ENCODE results near the gene DSCAM.

Gene DSCAM

DNA sequence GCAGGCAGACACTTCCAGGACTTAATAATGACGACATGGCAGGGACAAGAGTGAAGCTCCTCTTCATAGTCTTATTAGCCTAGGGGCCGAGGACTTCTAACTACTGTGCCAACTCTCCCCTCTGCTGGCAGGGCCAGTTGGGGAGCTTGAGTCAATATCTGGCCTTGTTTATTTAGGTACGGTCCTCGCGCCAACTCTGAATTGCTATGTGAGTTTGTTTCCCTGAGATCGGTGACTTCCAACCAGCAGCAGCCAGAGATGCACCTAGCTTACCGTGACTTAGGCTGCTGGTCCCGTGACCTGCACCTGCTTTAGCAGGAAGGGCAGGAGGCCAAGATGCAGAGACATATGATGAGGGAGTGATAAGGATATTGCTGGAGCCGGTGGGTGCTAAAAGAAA is 528.6 kb downstream of the DSCAM start:
- TF ChIP-seq, protein P1, sequence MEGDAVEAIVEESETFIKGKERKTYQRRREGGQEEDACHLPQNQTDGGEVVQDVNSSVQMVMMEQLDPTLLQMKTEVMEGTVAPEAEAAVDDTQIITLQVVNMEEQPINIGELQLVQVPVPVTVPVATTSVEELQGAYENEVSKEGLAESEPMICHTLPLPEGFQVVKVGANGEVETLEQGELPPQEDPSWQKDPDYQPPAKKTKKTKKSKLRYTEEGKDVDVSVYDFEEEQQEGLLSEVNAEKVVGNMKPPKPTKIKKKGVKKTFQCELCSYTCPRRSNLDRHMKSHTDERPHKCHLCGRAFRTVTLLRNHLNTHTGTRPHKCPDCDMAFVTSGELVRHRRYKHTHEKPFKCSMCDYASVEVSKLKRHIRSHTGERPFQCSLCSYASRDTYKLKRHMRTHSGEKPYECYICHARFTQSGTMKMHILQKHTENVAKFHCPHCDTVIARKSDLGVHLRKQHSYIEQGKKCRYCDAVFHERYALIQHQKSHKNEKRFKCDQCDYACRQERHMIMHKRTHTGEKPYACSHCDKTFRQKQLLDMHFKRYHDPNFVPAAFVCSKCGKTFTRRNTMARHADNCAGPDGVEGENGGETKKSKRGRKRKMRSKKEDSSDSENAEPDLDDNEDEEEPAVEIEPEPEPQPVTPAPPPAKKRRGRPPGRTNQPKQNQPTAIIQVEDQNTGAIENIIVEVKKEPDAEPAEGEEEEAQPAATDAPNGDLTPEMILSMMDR (IDR thresholded peaks at IDR 0.05; ENCODE audit: control insufficient read depth, insufficient read depth, low read depth, low read length, missing control alignments) = no peak
- H3K4me3 ChIP-seq (ENCODE audit: control insufficient read depth, low read depth, low read length) = no peak overlapping the region
- DNase-seq (ENCODE audit: low read depth) = no peak

DNA sequence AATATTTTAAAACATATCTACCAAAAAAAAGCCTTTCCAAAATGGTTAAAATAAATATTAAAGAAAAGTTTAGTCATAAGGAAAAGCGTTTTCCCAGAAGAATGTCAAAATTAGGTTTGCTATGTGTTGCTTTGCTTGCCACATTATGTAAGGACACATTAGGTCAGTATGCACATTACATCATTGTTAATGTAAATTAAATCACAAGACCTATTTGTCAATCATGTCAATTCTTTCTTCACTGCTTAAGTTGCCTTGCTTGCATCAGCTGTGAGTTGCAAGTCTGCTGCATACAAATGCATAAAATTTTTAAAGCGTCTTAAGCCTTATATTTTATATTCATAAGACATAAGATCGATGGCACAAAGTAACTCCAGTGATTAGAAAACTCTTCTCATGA is 530.9 kb downstream of the DSCAM start:
- DNase-seq (ENCODE audit: low read depth) = no peak
- no peak overlapping the region for H3K4me3 ChIP-seq (ENCODE audit: control insufficient read depth, low read depth, low read length)
- TF ChIP-seq, protein P1 (IDR thresholded peaks at IDR 0.05; ENCODE audit: control insufficient read depth, insufficient read depth, low read depth, low read length, missing control alignments) = no peak

DNA sequence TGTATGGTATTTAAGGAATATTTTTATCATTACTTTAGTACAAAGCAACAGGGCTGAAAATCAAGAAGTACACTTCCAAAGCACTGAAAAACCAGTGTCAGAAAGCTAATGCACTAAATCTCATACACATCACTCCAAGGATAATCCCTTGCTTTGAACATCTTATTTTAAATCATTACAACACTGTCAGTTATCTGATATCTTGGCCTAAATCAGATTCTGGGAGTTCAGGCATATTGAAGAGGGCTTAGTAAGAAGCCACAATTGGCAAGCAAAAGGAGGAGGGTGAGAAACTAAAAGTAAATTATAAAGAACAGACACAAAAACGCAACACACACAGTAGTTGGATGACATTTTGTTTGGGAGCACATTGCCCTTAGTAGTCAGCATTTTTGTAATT is 531.3 kb downstream of the DSCAM start:
- H3K4me3 ChIP-seq (ENCODE audit: control insufficient read depth, low read depth, low read length) = no peak overlapping the region
- TF ChIP-seq, protein P1 (IDR thresholded peaks at IDR 0.05; ENCODE audit: control insufficient read depth, insufficient read depth, low read depth, low read length, missing control alignments) = no peak
- no peak for DNase-seq (ENCODE audit: low read depth)

DNA sequence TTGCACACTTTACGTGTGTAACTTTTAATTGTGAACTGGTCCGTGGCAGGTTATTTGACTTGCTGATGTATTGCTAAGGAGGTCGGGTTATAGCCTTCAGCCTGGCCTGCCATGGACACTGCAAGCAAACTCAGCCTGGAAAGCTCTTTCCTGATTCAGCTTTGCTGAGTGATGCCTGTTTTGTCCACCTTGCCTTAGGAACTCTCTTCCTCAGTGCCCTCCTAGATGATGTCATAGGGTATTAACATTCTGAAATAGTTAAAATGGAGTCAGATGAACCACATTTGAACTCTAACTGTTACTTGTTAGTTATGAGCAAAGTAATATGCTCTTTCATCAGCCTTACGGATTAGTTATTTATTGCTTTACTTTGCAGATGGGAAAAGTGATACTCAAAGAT is 533.7 kb downstream of the DSCAM start:
- no peak for DNase-seq (ENCODE audit: low read depth)

DNA sequence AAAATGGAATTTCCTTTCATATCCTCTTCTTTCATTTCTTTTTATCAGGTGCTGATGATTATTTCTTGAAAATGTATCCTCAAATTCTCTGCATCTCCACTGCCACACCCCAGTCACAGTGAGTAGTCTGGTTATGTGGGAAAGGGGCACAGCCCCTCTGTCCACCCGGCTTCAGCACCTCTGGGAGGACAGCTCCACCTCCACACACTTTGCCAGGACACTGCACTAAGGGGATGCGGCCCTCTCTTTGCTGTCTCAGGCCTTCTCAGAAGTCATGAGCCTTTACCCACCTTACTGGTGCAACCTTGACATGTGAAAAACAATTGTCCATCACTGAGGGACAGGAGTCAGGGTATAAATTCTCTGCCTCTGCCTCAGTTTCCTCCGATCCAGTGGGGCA is 546.7 kb downstream of the DSCAM start:
- TF ChIP-seq, protein P1 (IDR thresholded peaks at IDR 0.05; ENCODE audit: control insufficient read depth, insufficient read depth, low read depth, low read length, missing control alignments) = no peak
- no peak overlapping the region for H3K4me3 ChIP-seq (ENCODE audit: control insufficient read depth, low read depth, low read length)
- DNase-seq (ENCODE audit: low read depth) = no peak

More for the DNA sequence above, 533.7 kb downstream of the DSCAM start:
- no peak overlapping the region for H3K4me3 ChIP-seq (ENCODE audit: control insufficient read depth, low read depth, low read length)
- TF ChIP-seq, protein P1 (IDR thresholded peaks at IDR 0.05; ENCODE audit: control insufficient read depth, insufficient read depth, low read depth, low read length, missing control alignments) = no peak

DNA sequence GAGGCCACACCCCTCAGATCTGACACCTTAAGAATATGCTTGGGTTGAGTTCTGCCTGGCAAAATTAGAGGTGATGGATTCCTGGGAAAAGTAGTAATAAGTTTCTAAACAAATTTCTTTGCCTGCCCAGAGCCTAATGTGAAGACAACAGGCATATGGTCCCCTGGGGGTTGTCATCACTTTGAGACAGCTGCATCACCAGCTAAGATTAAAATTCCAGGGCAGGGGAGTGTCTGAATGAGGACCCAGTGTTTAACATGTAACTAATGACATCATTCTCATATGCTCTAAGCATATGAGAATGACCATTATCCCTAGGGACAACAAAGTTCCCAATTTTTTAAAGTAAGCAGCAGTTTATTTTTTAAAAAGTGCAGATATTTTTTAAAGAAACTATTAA is 547.5 kb downstream of the DSCAM start:
- DNase-seq (ENCODE audit: low read depth) = no peak
- TF ChIP-seq, protein P1 (IDR thresholded peaks at IDR 0.05; ENCODE audit: control insufficient read depth, insufficient read depth, low read depth, low read length, missing control alignments) = no peak
- H3K4me3 ChIP-seq (ENCODE audit: control insufficient read depth, low read depth, low read length) = no peak overlapping the region

DNA sequence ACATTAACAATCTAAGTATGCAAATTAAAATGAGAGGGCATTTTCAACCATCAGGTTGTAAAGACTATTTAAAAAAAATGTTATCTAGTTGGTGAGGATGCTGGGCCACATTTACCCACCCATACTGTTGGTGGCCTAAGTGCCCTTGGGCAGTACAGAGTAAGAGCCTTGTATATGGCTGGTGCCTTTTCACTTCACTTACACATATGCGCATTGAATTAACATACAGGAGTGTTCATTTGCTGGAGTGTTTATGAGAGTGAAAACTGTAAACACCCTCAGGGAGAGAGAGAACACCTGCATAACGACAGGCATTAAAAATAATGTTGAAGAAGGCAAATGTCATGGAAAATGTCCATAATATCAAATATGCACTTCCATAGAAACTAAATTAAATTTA is 552.6 kb downstream of the DSCAM start:
- TF ChIP-seq, protein P1 (IDR thresholded peaks at IDR 0.05; ENCODE audit: control insufficient read depth, insufficient read depth, low read depth, low read length, missing control alignments) = no peak
- no peak overlapping the region for H3K4me3 ChIP-seq (ENCODE audit: control insufficient read depth, low read depth, low read length)
- no peak for DNase-seq (ENCODE audit: low read depth)
